Activated T-cell treated with anti-CD3 and anti-CD28 coated beads, Interleukin-2, amount 50 U/mL, for 4 hours (primary cell): Measurements from ENCODE around the gene GALNT5. TPM values are rescaled to one million over a fixed set of nuclear protein-coding genes. Genes with fewer than 3 reads are reported as not detected.

ENCODE experiments used
- ATAC-seq, 2 donors: fragments of 200-7000 bp; cut with Tn5 transposase; one replicate each; pipeline ENCODE4 v1.10.0; 2021
- DNase-seq: peaks from one replicate; pipeline ENCODE4 v3.0.0-alpha.2; 2020
- H3K27me3 Mint-ChIP-seq: one replicate; pipeline ENCODE4 v1.8.0; 2021; ENCODE audit warnings: low read depth, mixed read lengths
- H3K36me3 Mint-ChIP-seq: one replicate; pipeline ENCODE4 v1.8.0; 2022; ENCODE audit warnings: mixed read lengths; ENCODE audit not compliant: insufficient read depth
- H3K4me1 Mint-ChIP-seq: one replicate; pipeline ENCODE4 v1.8.0; 2021; ENCODE audit warnings: low read depth, mixed read lengths
- H3K4me3 Mint-ChIP-seq: one replicate; pipeline ENCODE4 v1.8.0; 2021; ENCODE audit warnings: mild to moderate bottlenecking, moderate library complexity, mixed read lengths
- H3K9me3 Mint-ChIP-seq: one replicate; pipeline ENCODE4 v1.8.0; 2021; ENCODE audit warnings: mixed read lengths
- total RNA-seq, 3 donors: library from RNA; stranded (reverse); gene quantifications; one replicate each; pipeline ENCODE4 v1.2.1, GENCODE V29; 2021

GALNT5 gene
- total RNA-seq, 3 donors from 2014 or later: 0.05 to 0.15 (median 0.08) TPM

DNA sequence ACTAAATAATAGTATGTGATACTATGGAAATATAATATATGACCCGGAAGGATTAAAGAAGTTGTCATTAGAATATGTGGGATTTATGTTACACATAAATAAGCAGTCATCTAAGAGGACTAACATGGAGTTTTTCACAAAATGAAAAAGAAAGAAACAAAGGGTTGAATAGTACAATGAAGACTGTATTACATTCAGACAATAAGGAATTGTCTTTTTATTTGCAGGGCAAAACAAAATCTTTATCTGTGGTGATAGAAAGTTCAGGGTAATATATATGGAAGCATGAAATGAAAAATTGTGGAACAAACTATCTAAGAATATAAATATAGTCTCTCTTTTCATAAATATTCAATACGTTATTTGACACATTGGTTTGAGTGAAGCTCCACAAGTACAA, 62.3 kb downstream of the GALNT5 start:
- H3K4me1 Mint-ChIP-seq: peaks cover 4% of the 10 kb centered on the region

DNA sequence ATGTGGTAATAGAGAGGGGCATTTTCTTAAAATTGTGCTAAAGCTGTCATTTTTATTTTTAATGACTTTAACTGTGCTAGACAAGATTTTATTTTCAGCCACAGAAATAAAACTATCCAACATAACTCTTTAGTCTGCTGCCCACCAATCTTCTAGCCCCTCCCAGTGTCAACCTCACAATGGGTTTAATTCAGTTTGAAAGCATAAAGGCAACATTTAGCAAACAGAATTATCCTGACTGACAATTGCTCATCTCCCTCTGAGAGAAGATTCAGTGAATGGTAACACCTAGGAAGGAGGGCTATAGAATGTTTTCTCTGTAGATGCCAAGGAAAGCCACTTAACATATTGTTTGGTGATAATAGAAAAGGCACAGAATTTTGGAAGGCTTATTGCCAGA, 62.9 kb downstream of the GALNT5 start:
- no peak for DNase-seq
- peaks cover 18% of the 10 kb centered on the region for H3K36me3 Mint-ChIP-seq
- H3K4me3 Mint-ChIP-seq: no peak overlapping the region
- peaks cover 4% of the 10 kb centered on the region for H3K4me1 Mint-ChIP-seq
- H3K9me3 Mint-ChIP-seq: no peaks in the 10 kb centered on the region
- no peaks in the 10 kb centered on the region for H3K27me3 Mint-ChIP-seq
- ATAC-seq: no peak

More for the DNA sequence above, 62.3 kb downstream of the GALNT5 start:
- Mint-ChIP-seq H3K9me3 (no peaks in the 10 kb centered on the region), H3K27me3 (no peaks in the 10 kb centered on the region), H3K4me3 (no peak overlapping the region), H3K36me3 (peaks cover 17% of the 10 kb centered on the region)
- no peak for ATAC-seq
- DNase-seq: no peak

DNA sequence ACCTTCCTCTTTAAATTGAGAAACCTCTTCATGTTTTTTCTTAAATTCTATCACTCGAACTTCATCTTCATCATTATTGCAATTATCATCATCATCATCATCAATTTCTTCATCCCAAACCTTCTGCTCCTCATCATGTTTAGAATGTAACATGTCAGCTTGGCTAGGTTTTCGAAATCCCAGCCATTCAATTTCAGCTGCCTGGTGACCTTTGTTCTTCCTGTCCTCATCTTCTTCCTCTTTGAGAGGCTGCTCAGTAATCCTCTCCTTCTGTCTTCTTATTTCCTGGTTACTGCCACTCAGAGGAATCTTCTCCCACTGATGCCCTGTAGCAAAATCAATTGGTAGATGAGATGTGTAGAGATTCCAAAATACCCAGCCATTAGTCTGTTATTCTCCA, 64.0 kb downstream of the GALNT5 start:
- DNase-seq: no peak
- H3K9me3 Mint-ChIP-seq: no peaks in the 10 kb centered on the region
- H3K4me3 Mint-ChIP-seq: no peak overlapping the region
- H3K27me3 Mint-ChIP-seq: no peaks in the 10 kb centered on the region
- ATAC-seq: no peak
- H3K36me3 Mint-ChIP-seq: peaks cover 20% of the 10 kb centered on the region
- H3K4me1 Mint-ChIP-seq: peaks cover 4% of the 10 kb centered on the region

DNA sequence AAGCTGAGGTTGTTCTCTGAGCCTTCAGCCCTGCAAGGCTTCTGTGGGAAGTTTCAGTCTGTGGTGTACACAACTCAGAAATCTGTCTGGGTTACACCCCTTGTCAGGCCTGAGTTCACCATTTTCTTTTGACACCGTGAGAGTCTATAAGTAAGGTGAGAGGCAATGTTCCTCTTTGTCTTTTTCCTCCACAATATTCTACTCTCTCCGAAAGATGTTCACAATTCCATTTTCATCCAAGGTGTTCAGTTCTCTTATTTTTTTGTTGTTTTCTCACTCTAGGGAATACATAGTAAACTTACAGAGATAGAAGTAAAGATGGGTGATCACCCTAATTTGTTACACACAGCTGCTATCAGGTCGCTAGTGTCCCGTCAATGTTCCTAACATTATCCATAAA, 64.9 kb downstream of the GALNT5 start:
- Mint-ChIP-seq H3K9me3 (no peaks in the 10 kb centered on the region), H3K4me1 (peaks cover 11% of the 10 kb centered on the region), H3K4me3 (no peak overlapping the region), H3K27me3 (no peaks in the 10 kb centered on the region), H3K36me3 (peaks cover 20% of the 10 kb centered on the region)
- no peak for DNase-seq
- no peak for ATAC-seq

DNA sequence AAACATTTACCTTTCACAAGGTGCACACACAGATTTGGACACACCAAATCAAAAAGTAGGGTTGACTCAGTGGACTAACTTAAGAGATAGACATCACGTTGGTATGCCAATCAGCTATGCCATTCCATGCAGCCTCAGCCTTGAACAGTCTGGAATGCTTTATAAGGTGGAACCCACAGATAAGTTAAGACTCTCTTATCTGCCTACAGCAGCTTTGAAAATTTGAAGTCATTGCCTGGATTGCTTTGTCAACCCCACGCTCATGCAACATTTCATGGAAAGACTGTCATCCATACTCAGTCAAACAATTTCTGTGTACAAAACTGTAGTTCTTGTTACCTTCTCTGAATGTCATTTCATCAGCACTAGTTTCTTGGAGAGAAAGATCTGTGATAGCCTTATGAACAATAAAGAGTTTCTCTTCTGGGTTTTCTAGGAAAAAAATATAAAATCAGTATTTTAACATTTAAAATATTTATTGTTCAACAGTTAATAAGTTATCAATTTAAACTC, 66.9 kb downstream of the GALNT5 start:
- no peak for ATAC-seq
- Mint-ChIP-seq H3K4me3 (no peak overlapping the region), H3K27me3 (no peaks in the 10 kb centered on the region), H3K4me1 (peaks cover 25% of the 10 kb centered on the region), H3K9me3 (no peaks in the 10 kb centered on the region), H3K36me3 (peaks cover 20% of the 10 kb centered on the region)
- no peak for DNase-seq

DNA sequence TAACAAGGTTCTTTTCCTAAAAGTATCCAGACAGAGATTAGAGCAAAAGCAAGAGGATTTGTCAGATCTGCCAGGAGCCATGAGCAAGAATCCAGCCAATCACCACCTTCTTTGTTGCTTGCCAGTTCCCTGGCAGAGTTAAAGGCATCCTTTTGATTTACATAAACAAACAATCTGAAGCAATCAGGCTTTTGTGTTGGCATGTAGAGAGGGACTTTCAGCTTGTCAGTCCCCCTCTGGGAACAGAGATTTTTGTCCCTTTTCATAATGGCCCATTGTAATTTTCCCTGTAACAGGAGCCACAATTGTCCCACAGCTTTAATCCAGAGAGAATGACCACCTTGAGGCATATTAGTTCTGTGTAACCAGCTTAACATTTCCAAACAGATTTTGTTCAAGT, 68.3 kb downstream of the GALNT5 start, which contains the start of gene ERMN:
Gene ERMN, minus strand, starts transcription at position 39 of the 400 bp plus-strand sequence. CDS start 182 bp downstream, outside the sequence.
- peaks cover 33% of the 10 kb centered on the region for H3K4me1 Mint-ChIP-seq
- H3K4me3 Mint-ChIP-seq: no peak within 1 kb of the TSS
- ATAC-seq: no peak

DNA sequence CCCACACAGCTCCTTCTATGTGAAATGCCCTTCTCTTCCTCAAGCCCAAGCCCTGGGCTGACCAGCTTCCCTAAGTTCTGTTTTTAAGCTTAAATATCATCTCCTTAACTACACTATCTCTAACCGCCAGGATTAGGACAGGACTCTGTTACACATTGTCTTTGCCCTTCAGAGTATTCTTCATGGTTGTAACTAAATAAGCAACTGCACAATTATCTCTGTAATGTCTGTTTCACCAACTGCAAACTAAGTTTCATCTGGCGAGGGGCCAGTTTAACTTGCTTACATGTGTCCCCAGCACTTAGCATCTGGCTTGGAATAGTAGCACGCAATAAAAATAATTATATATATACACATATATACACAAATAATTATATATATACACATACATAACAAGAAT, 69.2 kb downstream of the GALNT5 start:
- Mint-ChIP-seq H3K4me3 (no peak overlapping the region), H3K9me3 (no peaks in the 10 kb centered on the region), H3K27me3 (no peaks in the 10 kb centered on the region), H3K4me1 (peaks cover 38% of the 10 kb centered on the region), H3K36me3 (peaks cover 14% of the 10 kb centered on the region)
- DNase-seq (no peak), ATAC-seq (no peak)

More for the DNA sequence above, 68.3 kb downstream of the GALNT5 start, which contains the start of gene ERMN:
- Mint-ChIP-seq H3K27me3 (no peaks in the 10 kb centered on the region), H3K9me3 (no peaks in the 10 kb centered on the region), H3K36me3 (peaks cover 19% of the 10 kb centered on the region)
- no peak for DNase-seq

DNA sequence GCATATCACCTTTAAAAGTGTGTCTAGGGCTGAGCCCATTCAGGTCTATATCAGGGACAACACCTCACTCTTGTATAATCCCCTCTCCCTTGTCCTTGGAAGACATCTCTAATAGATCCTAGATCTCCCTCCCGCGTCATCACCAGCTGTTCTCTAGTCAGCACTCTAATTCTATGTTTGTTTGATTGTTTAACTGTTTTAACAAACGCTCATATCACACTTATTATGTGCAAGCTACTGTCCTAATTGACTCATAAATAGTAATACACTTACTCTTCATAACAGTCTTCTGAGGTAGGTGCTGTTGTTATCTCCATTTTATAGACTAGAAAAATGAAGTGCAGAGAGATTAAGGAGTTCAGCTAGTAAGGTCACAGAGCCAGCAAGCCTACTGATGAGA, 69.7 kb downstream of the GALNT5 start:
- peak in 1 of 2 donors; percentile 14 for ATAC-seq
- no peaks in the 10 kb centered on the region for H3K9me3 Mint-ChIP-seq
- H3K4me1 Mint-ChIP-seq: peaks cover 43% of the 10 kb centered on the region
- peak overlapping the region; percentile 9 for H3K4me3 Mint-ChIP-seq
- DNase-seq: no peak
- H3K27me3 Mint-ChIP-seq: no peaks in the 10 kb centered on the region
- H3K36me3 Mint-ChIP-seq: peaks cover 13% of the 10 kb centered on the region

DNA sequence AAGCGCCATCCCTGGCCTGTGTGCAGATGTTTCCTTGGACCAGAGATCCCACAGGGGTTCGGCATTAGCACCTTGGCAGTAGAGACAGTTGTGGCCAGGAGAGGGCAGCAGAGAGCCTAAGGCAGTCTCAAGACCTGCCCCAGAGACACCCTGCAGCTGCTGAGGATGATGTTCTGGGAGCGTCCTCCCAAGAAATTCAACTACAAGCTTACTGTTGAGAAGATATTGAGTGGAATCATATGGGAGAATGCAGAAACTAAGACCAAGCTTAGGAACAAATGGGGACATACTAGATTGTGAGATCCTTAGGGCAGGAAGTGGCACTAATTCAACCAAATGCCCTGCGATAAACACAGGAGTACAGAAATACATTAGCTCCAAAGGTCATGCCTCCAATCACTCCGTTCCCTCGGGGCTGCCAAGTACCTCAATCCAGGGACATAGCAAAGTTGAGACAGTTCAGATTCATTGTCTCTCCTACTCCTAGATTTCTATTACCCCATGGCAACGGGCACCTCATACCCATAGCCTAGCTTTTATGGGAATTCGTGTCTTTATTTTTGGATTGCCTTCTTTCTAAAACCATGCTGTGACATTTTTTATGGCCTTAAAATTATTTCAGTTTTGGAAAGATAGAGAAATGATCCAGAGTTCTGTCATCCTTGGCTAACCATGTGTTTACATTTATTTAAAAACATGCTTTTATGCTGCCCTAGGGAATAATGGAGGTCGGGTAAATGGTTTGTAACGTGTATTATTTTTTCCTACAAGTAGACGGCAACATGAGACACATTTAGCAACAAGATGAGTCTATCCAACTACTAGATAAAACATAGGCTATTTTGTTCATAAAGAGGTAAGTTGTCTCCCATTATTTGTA, 70.4 kb downstream of the GALNT5 start:
- Mint-ChIP-seq H3K4me3 (peak overlapping the region; percentile 47), H3K4me1 (peaks cover 50% of the 10 kb centered on the region), H3K27me3 (no peaks in the 10 kb centered on the region), H3K36me3 (peaks cover 10% of the 10 kb centered on the region), H3K9me3 (peaks cover 2% of the 10 kb centered on the region)
- ATAC-seq (peak; percentile 91 to 93), DNase-seq (peak; percentile 93)

DNA sequence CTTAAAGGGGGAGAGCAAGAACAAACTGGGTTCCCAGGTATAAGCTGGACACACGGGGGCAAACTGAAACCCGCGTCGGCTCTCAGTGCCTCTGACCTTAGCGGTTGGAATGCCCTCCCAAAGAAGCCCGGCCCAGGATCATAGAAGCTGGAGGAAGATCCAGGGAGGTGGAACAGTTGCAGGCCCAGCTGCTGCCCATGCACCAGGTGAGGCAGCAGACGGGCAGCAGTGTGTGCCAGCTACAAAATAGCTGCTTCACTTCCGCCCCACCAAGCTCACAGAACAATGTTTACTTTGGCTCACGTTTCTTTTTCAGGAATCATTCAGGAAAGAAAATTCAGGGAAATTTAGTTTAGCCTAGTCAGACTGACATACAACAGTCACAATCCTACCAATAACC, 72.0 kb downstream of the GALNT5 start:
- no peak overlapping the region for H3K4me3 Mint-ChIP-seq

DNA sequence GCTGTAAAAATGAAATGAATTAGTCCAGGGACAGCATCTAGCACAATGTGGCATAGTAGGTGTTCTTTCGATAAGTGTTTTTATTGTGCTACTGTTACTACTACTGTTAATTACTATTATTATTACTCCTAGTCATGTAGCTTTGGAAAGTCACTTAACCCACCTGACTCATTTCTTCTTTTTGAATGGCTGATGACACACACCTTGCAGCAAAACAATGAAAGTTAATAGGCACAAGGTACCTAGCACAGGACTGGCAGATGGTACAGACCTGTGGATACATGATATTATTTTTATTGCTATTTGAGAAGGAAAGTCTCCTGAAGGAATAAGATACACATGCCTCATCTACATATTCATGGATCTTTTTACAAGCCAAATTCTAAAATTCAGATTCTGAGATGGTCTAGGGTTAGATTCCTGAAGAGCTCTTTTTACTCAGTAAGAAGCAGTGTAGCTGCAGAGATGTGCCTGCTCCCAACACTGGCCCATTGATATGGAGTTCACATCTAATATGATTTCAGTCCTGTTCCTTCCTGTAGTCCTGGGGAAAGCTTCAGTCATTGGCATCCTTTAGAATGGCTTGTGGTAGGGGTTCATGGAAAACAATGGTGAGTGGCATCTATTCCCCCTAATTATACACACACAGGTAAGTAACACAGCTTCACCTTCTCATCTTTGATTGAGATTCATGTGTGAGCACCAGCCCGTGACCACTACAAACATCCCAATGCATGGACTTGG, 76.0 kb downstream of the GALNT5 start:
- H3K36me3 Mint-ChIP-seq: peaks cover 2% of the 10 kb centered on the region
- peaks cover 4% of the 10 kb centered on the region for H3K9me3 Mint-ChIP-seq
- H3K4me1 Mint-ChIP-seq: peaks cover 83% of the 10 kb centered on the region
- no peaks in the 10 kb centered on the region for H3K27me3 Mint-ChIP-seq
- no peak for DNase-seq
- peak; percentile 75 to 76 for ATAC-seq
- H3K4me3 Mint-ChIP-seq: no peak overlapping the region

More for the DNA sequence above, 72.0 kb downstream of the GALNT5 start:
- DNase-seq: no peak
- ATAC-seq: no peak
- Mint-ChIP-seq H3K27me3 (no peaks in the 10 kb centered on the region), H3K36me3 (peaks cover 5% of the 10 kb centered on the region), H3K9me3 (peaks cover 4% of the 10 kb centered on the region), H3K4me1 (peaks cover 66% of the 10 kb centered on the region)

DNA sequence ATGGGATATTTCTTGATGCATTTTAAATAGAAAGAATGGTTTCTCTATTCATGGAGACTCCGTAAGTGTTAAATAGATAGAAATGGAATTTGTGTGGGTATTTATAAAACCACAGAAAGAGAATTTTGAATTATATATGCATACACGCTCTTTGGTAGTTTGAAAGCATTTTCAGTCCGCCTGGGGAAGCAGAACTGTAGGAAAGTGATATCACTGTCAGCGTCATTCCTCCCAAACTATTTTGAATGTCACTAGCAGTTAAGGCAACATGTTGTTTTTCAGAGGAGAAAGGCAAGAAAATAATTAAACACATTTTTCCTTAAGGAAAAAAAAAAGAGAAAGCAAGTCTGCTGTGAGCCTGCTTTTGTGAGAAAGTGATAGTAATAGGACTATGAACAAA, 76.8 kb downstream of the GALNT5 start:
- Mint-ChIP-seq H3K9me3 (peaks cover 4% of the 10 kb centered on the region), H3K36me3 (peaks cover 4% of the 10 kb centered on the region), H3K27me3 (no peaks in the 10 kb centered on the region), H3K4me3 (peak overlapping the region; percentile 25), H3K4me1 (peaks cover 81% of the 10 kb centered on the region)
- ATAC-seq (no peak), DNase-seq (no peak)

DNA sequence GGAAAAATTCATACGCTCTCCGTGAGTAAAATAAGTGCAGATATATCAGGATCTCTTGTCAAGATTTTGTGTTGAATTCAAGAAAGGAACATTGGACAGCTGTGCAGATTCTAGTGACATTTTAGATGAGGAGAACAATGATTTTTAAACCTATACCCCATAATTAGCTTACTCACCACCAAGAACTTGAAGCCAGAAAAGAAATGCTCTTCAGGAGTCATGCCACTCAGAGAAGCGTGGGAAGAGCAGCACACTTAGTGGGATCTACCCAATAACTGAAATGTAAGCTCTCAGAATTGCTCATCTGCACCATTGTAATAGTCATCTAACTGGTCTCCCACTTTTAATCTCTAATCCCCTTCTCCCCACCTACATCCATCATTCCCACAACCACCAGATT, 77.3 kb downstream of the GALNT5 start:
- DNase-seq: no peak
- ATAC-seq: peak; percentile 15 to 24

More for the DNA sequence above, 77.3 kb downstream of the GALNT5 start:
- Mint-ChIP-seq H3K36me3 (peaks cover 4% of the 10 kb centered on the region), H3K4me1 (peaks cover 84% of the 10 kb centered on the region), H3K9me3 (peaks cover 4% of the 10 kb centered on the region), H3K27me3 (no peaks in the 10 kb centered on the region), H3K4me3 (peak overlapping the region; percentile 9)
